CD14-positive monocyte (primary cell): Measurements from ENCODE around the gene COL5A2. TPM values are rescaled to one million over a fixed set of nuclear protein-coding genes. Genes with fewer than 3 reads are reported as not detected.

ENCODE experiments used
- DNase-seq, 3 donors: peaks; one replicate each; pipeline ENCODE4 v3.0.0-alpha.2; 2011 to 2022
- H2AFZ ChIP-seq: 2 replicates; pipeline ENCODE4 v1.6.0; 2012; ENCODE audit warnings: mild to moderate bottlenecking, low read depth, low read length, inconsistent platforms; ENCODE audit not compliant: insufficient read depth, poor library complexity, severe bottlenecking
- H3K27ac ChIP-seq, 2 donors: 1 replicate in 1 of 2; 2 replicates in 1 of 2; pipeline ENCODE4 v1.5.1; 2012 to 2013; ENCODE audit warnings: low read length in 2 of 2, control low read depth in 1 of 2, inconsistent platforms in 1 of 2, low read depth in 1 of 2, mild to moderate bottlenecking in 1 of 2
- H3K27me3 ChIP-seq, 2 donors: one replicate each; pipeline versions ENCODE4 v1.6.0 to v1.6.1; 2011 to 2013; ENCODE audit warnings: low read length in 2 of 2; ENCODE audit not compliant: control insufficient read depth in 2 of 2, insufficient read depth in 2 of 2
- H3K36me3 ChIP-seq, 2 donors: replicated peaks in 1 of 2; 1 replicate in 1 of 2; 2 replicates in 1 of 2; pipeline versions ENCODE4 v1.5.1 to v1.6.1; 2012 to 2013; ENCODE audit warnings: low read length in 2 of 2, control low read depth in 1 of 2, inconsistent platforms in 1 of 2, mild to moderate bottlenecking in 1 of 2; ENCODE audit not compliant: insufficient read depth in 2 of 2, control insufficient read depth in 1 of 2
- H3K4me1 ChIP-seq, 2 donors: 1 replicate in 1 of 2; 2 replicates in 1 of 2; pipeline versions ENCODE4 v1.5.1 to v1.6.1; 2012 to 2013; ENCODE audit warnings: low read length in 2 of 2, control low read depth in 1 of 2, inconsistent platforms in 1 of 2, mild to moderate bottlenecking in 1 of 2, moderate library complexity in 1 of 2; ENCODE audit not compliant: insufficient read depth in 2 of 2, control insufficient read depth in 1 of 2
- H3K4me2 ChIP-seq: replicated peaks from 2 replicates; pipeline ENCODE3; 2012; ENCODE audit warnings: low read length, moderate library complexity, mild to moderate bottlenecking; ENCODE audit not compliant: poor library complexity, severe bottlenecking; ENCODE audit errors: extremely low read depth
- H3K4me3 ChIP-seq, 3 experiments: fragments of 200-600 bp in 1 of 3; sonication (generic) in 1 of 3; replicated peaks in 1 of 3; 1 replicate in 2 of 3; 2 replicates in 1 of 3; pipeline ENCODE4 v1.5.1; 2011 to 2013; ENCODE audit warnings: low read length in 3 of 3, mild to moderate bottlenecking in 3 of 3, control low read depth in 2 of 3, low read depth in 2 of 3, inconsistent platforms in 1 of 3, moderate library complexity in 1 of 3
- H3K79me2 ChIP-seq: 2 replicates; pipeline ENCODE4 v1.6.0; 2012; ENCODE audit warnings: mild to moderate bottlenecking, control low read depth, inconsistent platforms, low read length, moderate library complexity; ENCODE audit not compliant: insufficient read depth
- H3K9ac ChIP-seq: 2 replicates; pipeline ENCODE4 v1.6.0; 2017; ENCODE audit warnings: low read length, mild to moderate bottlenecking; ENCODE audit not compliant: insufficient read depth, poor library complexity, severe bottlenecking
- H3K9me3 ChIP-seq, 2 donors: replicated peaks in 1 of 2; 1 replicate in 1 of 2; 2 replicates in 1 of 2; pipeline versions ENCODE4 v1.5.1 to v1.6.1; 2012 to 2013; ENCODE audit warnings: low read length in 2 of 2, control low read depth in 1 of 2; ENCODE audit not compliant: control insufficient read depth in 1 of 2, insufficient read depth in 1 of 2
- H4K20me1 ChIP-seq: 2 replicates; pipeline ENCODE4 v1.6.0; 2012; ENCODE audit warnings: mild to moderate bottlenecking, low read length, control low read depth, moderate library complexity; ENCODE audit not compliant: insufficient read depth
- H3K27ac Mint-ChIP-seq, 7 donors: one replicate each; pipeline ENCODE4 v1.8.0; 2020; ENCODE audit warnings: mild to moderate bottlenecking in 7 of 7, mixed read lengths in 7 of 7, moderate library complexity in 6 of 7, inconsistent platforms in 2 of 7
- H3K27me3 Mint-ChIP-seq, 3 donors: one replicate each; pipeline ENCODE4 v1.8.0; 2021 to 2022; ENCODE audit warnings: low read depth in 3 of 3, mild to moderate bottlenecking in 3 of 3, mixed read lengths in 3 of 3, moderate library complexity in 3 of 3, inconsistent platforms in 1 of 3
- H3K36me3 Mint-ChIP-seq, 2 donors: one replicate each; pipeline ENCODE4 v1.8.0; 2020; ENCODE audit warnings: mixed read lengths in 2 of 2, inconsistent platforms in 1 of 2, mild to moderate bottlenecking in 1 of 2
- H3K4me1 Mint-ChIP-seq: one replicate; pipeline ENCODE4 v1.8.0; 2020; ENCODE audit warnings: mild to moderate bottlenecking, mixed read lengths
- H3K4me3 Mint-ChIP-seq, 2 donors: one replicate each; pipeline ENCODE4 v1.8.0; 2020; ENCODE audit warnings: mild to moderate bottlenecking in 2 of 2, mixed read lengths in 2 of 2, moderate library complexity in 1 of 2
- H3K9me3 Mint-ChIP-seq, 7 donors: one replicate each; pipeline ENCODE4 v1.8.0; 2020 to 2022; ENCODE audit warnings: mixed read lengths in 7 of 7, mild to moderate bottlenecking in 6 of 7, moderate library complexity in 6 of 7, inconsistent platforms in 2 of 7
- WGBS: methylation state at CpG from one replicate; pipeline ENCODE4 v1.1.5; 2013; ENCODE audit warnings: missing lambda C conversion rate; ENCODE audit not compliant: insufficient coverage; 5-methylcytosine and 5-hydroxymethylcytosine counted together
- intact Hi-C, 2 donors: fragments of 100-400 bp; cut with micrococcal nuclease; formaldehyde crosslinking; loops; one replicate each; pipeline versions ENCODE4 v1.15.0 to v1.15.1; 2023
- polyA plus RNA-seq, 3 donors: library from polyadenylated mRNA; depleted of rRNA in 1 of 3; unstranded in 2 of 3; stranded (reverse) in 1 of 3; fragments of 300-500 nt in 2 of 3; fragments of >200 nt in 1 of 3; fragmentation: Illumina TruSeq in 2 of 3; gene quantifications; 1 replicate in 2 of 3; 2 replicates in 1 of 3; pipeline ENCODE4 v1.2.3, GENCODE V29; 2012 to 2021
- TF ChIP-seq, protein P1 (sequence below): fragments of 200-600 bp; IDR thresholded peaks from one replicate; pipeline ENCODE4 v1.8.0; 2022; ENCODE audit warnings: antibody characterized with exemption, mild to moderate bottlenecking

The COL5A2 gene
- polyA plus RNA-seq, 3 donors = 0.13 TPM; not detected in 2

DNA sequence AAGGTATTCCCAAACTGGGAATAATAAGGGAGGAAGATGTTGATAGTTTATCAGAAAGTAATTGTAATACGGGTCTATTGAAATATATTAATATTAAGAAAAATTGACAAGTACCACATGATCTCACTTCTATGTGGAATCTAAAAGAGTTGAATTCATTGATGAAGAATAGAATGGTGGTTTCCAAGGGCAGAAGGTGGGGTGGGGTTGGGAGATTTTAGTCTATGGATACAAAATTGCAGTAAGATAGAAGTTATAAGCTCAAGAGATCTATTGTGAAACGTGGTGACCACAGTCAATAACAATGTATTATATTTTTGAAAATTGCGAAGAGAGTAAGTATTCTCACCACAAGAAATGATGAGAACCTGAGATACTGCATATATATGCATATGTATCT, 166.5 kb downstream of the COL5A2 start:
- Mint-ChIP-seq H3K4me3 (no peak overlapping the region), H3K36me3 (no peaks in the 10 kb centered on the region), H3K27me3 (no peaks in the 10 kb centered on the region), H3K9me3 (no peaks in the 10 kb centered on the region), H3K4me1 (no peaks in the 10 kb centered on the region), H3K27ac (no peak overlapping the region)
- no peak for DNase-seq
- Histone ChIP-seq H3K9me3 (no peaks in the 10 kb centered on the region), H3K27me3 (no peaks in the 10 kb centered on the region), H3K9ac (no peak overlapping the region), H3K27ac (no peak overlapping the region), H3K4me2 (no peak overlapping the region), H3K36me3 (no peaks in the 10 kb centered on the region), H3K4me3 (no peak overlapping the region), H4K20me1 (no peaks in the 10 kb centered on the region), H3K79me2 (no peaks in the 10 kb centered on the region), H2AFZ (no peak overlapping the region), H3K4me1 (no peaks in the 10 kb centered on the region)
- intact Hi-C loops = no loop called here
- WGBS = no CpG with 5 or more reads among the region's 3 CpGs
- TF ChIP-seq, protein P1, sequence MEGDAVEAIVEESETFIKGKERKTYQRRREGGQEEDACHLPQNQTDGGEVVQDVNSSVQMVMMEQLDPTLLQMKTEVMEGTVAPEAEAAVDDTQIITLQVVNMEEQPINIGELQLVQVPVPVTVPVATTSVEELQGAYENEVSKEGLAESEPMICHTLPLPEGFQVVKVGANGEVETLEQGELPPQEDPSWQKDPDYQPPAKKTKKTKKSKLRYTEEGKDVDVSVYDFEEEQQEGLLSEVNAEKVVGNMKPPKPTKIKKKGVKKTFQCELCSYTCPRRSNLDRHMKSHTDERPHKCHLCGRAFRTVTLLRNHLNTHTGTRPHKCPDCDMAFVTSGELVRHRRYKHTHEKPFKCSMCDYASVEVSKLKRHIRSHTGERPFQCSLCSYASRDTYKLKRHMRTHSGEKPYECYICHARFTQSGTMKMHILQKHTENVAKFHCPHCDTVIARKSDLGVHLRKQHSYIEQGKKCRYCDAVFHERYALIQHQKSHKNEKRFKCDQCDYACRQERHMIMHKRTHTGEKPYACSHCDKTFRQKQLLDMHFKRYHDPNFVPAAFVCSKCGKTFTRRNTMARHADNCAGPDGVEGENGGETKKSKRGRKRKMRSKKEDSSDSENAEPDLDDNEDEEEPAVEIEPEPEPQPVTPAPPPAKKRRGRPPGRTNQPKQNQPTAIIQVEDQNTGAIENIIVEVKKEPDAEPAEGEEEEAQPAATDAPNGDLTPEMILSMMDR = no peak

DNA sequence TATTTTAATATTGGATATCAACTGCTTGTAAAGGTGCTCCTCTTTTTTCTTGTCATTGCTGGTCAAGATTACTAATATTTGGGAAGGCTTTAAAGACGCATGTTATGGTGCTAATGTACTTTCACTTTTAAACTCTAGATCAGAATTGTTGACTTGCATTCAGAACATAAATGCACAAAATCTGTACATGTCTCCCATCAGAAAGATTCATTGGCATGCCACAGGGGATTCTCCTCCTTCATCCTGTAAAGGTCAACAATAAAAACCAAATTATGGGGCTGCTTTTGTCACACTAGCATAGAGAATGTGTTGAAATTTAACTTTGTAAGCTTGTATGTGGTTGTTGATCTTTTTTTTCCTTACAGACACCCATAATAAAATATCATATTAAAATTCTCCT, 167.2 kb downstream of the COL5A2 start:
- H3K27me3 ChIP-seq = no peaks in the 10 kb centered on the region
- no peak overlapping the region for H3K4me2 ChIP-seq
- H3K27me3 Mint-ChIP-seq = no peaks in the 10 kb centered on the region
- H3K27ac Mint-ChIP-seq = no peak overlapping the region
- no peaks in the 10 kb centered on the region for H3K4me1 Mint-ChIP-seq
- H3K4me3 ChIP-seq = no peak overlapping the region
- no peak overlapping the region for H3K27ac ChIP-seq
- TF ChIP-seq, protein P1 = no peak
- no peak overlapping the region for H3K9ac ChIP-seq
- H3K9me3 ChIP-seq = no peaks in the 10 kb centered on the region
- WGBS = no CpG with 5 or more reads among the region's 1 CpG
- no peaks in the 10 kb centered on the region for H3K79me2 ChIP-seq
- no peak overlapping the region for H2AFZ ChIP-seq
- DNase-seq = no peak
- no peaks in the 10 kb centered on the region for H3K9me3 Mint-ChIP-seq
- no peaks in the 10 kb centered on the region for H4K20me1 ChIP-seq
- no peaks in the 10 kb centered on the region for H3K36me3 ChIP-seq
- intact Hi-C loops = no loop called here
- no peak overlapping the region for H3K4me3 Mint-ChIP-seq
- no peaks in the 10 kb centered on the region for H3K36me3 Mint-ChIP-seq
- no peaks in the 10 kb centered on the region for H3K4me1 ChIP-seq
